H1 (cell line): ENCODE data around the gene ZNF669.
A peak's percentile ranks its signal among the peaks of the same experiment; 100 is the strongest.

Source experiments
- BCL11A ChIP-seq, 2 experiments: IDR thresholded peaks; one replicate each; pipeline ENCODE4 v1.6.1; 2011; ENCODE audit warnings: low read depth in 2 of 2, low read length in 2 of 2, mild to moderate bottlenecking in 2 of 2
- BRCA1 ChIP-seq: IDR thresholded peaks from 2 replicates; pipeline ENCODE4 v1.6.1; 2012; ENCODE audit warnings: low read depth, low read length, improper control_type of control experiment
- EZH2 ChIP-seq: fragments of 200-600 bp; sonication (generic); IDR thresholded peaks from 2 replicates; pipeline ENCODE4 v1.7.1; 2012; ENCODE audit warnings: low read depth, mild to moderate bottlenecking, moderate library complexity, low read length, inconsistent platforms; ENCODE audit not compliant: severe bottlenecking
- GTF2F1 ChIP-seq: IDR thresholded peaks from 2 replicates; pipeline ENCODE4 v1.6.1; 2012; ENCODE audit warnings: low read depth, low read length, improper control_type of control experiment, borderline replicate concordance
- HDAC2 ChIP-seq, 2 experiments: fragments of 300-600 bp in 1 of 2; sonication (generic) in 1 of 2; IDR thresholded peaks; 2 replicates each; pipeline ENCODE4 v1.6.1; 2011 to 2012; ENCODE audit warnings: low read depth in 2 of 2, low read length in 2 of 2, mild to moderate bottlenecking in 2 of 2, moderate library complexity in 2 of 2, borderline replicate concordance in 1 of 2, inconsistent platforms in 1 of 2
- PHF8 ChIP-seq: fragments of 200-600 bp; sonication (generic); conservative IDR thresholded peaks from 2 replicates; pipeline ENCODE4 v1.7.1; 2012; ENCODE audit warnings: low read depth, mild to moderate bottlenecking, inconsistent platforms, low read length, moderate library complexity
- RAD21 ChIP-seq, 2 experiments: IDR thresholded peaks in 1 of 2; conservative IDR thresholded peaks in 1 of 2; 2 replicates each; pipeline ENCODE4 v1.6.1; 2011; ENCODE audit warnings: low read depth in 2 of 2, low read length in 2 of 2, improper control_type of control experiment in 1 of 2, inconsistent platforms in 1 of 2, mild to moderate bottlenecking in 1 of 2, moderate library complexity in 1 of 2
- SIN3A ChIP-seq, 2 experiments: IDR thresholded peaks in 1 of 2; conservative IDR thresholded peaks in 1 of 2; 2 replicates each; pipeline ENCODE4 v1.6.1; 2011 to 2012; ENCODE audit warnings: low read length in 2 of 2, improper control_type of control experiment in 1 of 2, low read depth in 1 of 2, mild to moderate bottlenecking in 1 of 2
- TAF1 ChIP-seq: IDR thresholded peaks from 2 replicates; pipeline ENCODE4 v1.6.1; 2011; ENCODE audit warnings: mild to moderate bottlenecking, low read depth, low read length
- TF ChIP-seq, protein P1 (sequence below), 3 experiments: IDR thresholded peaks; 1 replicate in 2 of 3; 2 replicates in 1 of 3; pipeline versions ENCODE4 v1.5.1 to v1.6.1; 2011; ENCODE audit warnings: low read length in 3 of 3, mild to moderate bottlenecking in 3 of 3, inconsistent platforms in 2 of 3, low read depth in 1 of 3, moderate library complexity in 1 of 3; ENCODE audit not compliant: insufficient read depth in 1 of 3; ENCODE audit errors: control extremely low read depth in 1 of 3
- TF ChIP-seq, protein P2 (sequence below): IDR thresholded peaks from 2 replicates; pipeline ENCODE4 v1.6.1; 2012; ENCODE audit warnings: low read length, inconsistent platforms

DNA sequence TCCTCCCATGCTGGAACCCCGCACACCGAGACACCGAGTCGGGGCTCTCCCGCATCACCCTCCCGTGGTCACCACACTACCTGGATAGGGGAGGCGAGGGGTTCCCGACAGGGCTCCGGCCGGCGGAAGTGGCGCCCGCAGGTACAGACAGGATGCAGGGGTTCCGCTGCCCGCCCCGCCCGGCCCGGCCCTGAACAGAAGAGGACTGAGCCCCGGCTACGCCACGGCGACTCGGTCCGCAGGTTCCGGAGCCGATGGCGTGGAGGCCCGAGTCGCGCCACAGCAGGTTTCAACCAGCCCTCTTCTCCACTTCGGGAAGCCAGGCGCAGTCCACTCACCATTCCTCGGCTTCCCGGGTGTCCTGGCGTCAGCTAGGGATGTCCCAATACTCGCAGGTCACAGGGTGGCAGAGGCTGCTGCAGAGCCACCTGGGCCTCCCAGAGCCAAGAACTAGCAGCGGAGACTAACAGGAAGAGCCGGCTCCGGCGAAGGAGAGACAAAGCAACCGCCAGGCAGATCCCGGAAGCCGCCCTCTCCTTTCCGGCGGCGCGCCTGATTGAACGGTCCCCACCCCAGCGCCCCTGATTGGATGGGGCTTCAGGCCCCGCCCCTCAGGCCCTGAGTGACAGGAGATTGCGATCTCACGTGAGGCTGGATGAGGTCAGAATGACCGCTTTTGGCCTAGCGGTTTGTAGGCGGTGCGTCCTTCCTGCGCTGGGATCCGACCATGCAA lies at the start of gene ZNF669:
- TF ChIP-seq, protein P1, sequence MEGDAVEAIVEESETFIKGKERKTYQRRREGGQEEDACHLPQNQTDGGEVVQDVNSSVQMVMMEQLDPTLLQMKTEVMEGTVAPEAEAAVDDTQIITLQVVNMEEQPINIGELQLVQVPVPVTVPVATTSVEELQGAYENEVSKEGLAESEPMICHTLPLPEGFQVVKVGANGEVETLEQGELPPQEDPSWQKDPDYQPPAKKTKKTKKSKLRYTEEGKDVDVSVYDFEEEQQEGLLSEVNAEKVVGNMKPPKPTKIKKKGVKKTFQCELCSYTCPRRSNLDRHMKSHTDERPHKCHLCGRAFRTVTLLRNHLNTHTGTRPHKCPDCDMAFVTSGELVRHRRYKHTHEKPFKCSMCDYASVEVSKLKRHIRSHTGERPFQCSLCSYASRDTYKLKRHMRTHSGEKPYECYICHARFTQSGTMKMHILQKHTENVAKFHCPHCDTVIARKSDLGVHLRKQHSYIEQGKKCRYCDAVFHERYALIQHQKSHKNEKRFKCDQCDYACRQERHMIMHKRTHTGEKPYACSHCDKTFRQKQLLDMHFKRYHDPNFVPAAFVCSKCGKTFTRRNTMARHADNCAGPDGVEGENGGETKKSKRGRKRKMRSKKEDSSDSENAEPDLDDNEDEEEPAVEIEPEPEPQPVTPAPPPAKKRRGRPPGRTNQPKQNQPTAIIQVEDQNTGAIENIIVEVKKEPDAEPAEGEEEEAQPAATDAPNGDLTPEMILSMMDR (IDR thresholded peaks at IDR 0.05; ENCODE audit: control extremely low read depth in 1 of 3, insufficient read depth in 1 of 3, low read depth in 1 of 3, low read length in 3 of 3): no peak
- no peak for TF ChIP-seq EZH2
- no peak for TF ChIP-seq HDAC2 (IDR thresholded peaks at IDR 0.05; ENCODE audit: borderline replicate concordance in 1 of 2, low read depth in 2 of 2, low read length in 2 of 2)
- TF ChIP-seq RAD21 (IDR thresholded peaks at IDR 0.05 in 1 of 2, conservative IDR thresholded peaks at IDR 0.05 in 1 of 2; ENCODE audit: low read depth in 2 of 2, low read length in 2 of 2): no peak
- peak; percentile 96 for TF ChIP-seq PHF8
- TF ChIP-seq SIN3A (conservative IDR thresholded peaks at IDR 0.05 in 1 of 2, IDR thresholded peaks at IDR 0.05 in 1 of 2; ENCODE audit: low read depth in 1 of 2, low read length in 2 of 2): peak; percentile 22 to 72; a peak in 1 of 4 replicates
- TF ChIP-seq BRCA1: no peak
- TF ChIP-seq BCL11A (IDR thresholded peaks at IDR 0.05; ENCODE audit: low read depth in 2 of 2, low read length in 2 of 2): no peak
- TF ChIP-seq, protein P2, sequence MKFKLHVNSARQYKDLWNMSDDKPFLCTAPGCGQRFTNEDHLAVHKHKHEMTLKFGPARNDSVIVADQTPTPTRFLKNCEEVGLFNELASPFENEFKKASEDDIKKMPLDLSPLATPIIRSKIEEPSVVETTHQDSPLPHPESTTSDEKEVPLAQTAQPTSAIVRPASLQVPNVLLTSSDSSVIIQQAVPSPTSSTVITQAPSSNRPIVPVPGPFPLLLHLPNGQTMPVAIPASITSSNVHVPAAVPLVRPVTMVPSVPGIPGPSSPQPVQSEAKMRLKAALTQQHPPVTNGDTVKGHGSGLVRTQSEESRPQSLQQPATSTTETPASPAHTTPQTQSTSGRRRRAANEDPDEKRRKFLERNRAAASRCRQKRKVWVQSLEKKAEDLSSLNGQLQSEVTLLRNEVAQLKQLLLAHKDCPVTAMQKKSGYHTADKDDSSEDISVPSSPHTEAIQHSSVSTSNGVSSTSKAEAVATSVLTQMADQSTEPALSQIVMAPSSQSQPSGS: no peak
- 0 out of 2 replicates have a peak, but pooled peaks have one; percentile 28 for TF ChIP-seq GTF2F1
- TF ChIP-seq TAF1: peak; percentile 90
